K562 (cell line): ENCODE measurements around the gene SMG7. TPM values are rescaled to one million over a fixed set of nuclear protein-coding genes. Genes with fewer than 3 reads are reported as not detected.

ENCODE experiments used
- BDP1 ChIP-seq: IDR thresholded peaks from 3 replicates; pipeline ENCODE4 v1.6.1; 2011; ENCODE audit not compliant: insufficient read length, insufficient read depth
- E2F8 ChIP-seq: fragments of 450-650 bp; IDR thresholded peaks from 2 replicates; pipeline ENCODE4 v1.7.1; 2018; ENCODE audit warnings: mild to moderate bottlenecking, low read depth; ENCODE audit not compliant: partially characterized antibody
- HDAC1 ChIP-seq, 2 experiments: fragments of 450-650 bp; IDR thresholded peaks; 2 replicates each; pipeline ENCODE4 v1.6.1; 2016 to 2017; ENCODE audit warnings: inconsistent platforms in 1 of 2, mild to moderate bottlenecking in 1 of 2, moderate library complexity in 1 of 2
- HDAC2 ChIP-seq: fragments of 450-650 bp; IDR thresholded peaks from 2 replicates; pipeline ENCODE4 v1.6.1; 2016; ENCODE audit warnings: mild to moderate bottlenecking
- IRF2 ChIP-seq: sonication (generic); formaldehyde crosslinking; IDR thresholded peaks from 2 replicates; pipeline ENCODE4 v1.8.1; 2022; ENCODE audit warnings: mild to moderate bottlenecking, missing genetic modification reagents
- NONO ChIP-seq, 2 experiments: fragments of 200-400 bp in 1 of 2; fragments of 450-650 bp in 1 of 2; formaldehyde crosslinking in 1 of 2; IDR thresholded peaks; 2 replicates each; pipeline ENCODE4 v1.6.1; 2017; ENCODE audit warnings: low read depth in 2 of 2, mild to moderate bottlenecking in 2 of 2, moderate library complexity in 2 of 2, low read length in 1 of 2
- OTX1 ChIP-seq: fragments of 450-650 bp; formaldehyde crosslinking; IDR thresholded peaks from 2 replicates; pipeline ENCODE4 v1.4.0; 2022; ENCODE audit warnings: mild to moderate bottlenecking
- POLR2A ChIP-seq: fragments of 450-650 bp; conservative IDR thresholded peaks from 2 replicates; pipeline ENCODE4 v1.6.1; 2016
- SRSF9 ChIP-seq: fragments of 200-400 bp; formaldehyde crosslinking; IDR thresholded peaks from 2 replicates; pipeline ENCODE4 v1.6.1; 2017; ENCODE audit warnings: low read depth, low read length, borderline replicate concordance
- TBP ChIP-seq: optimal IDR thresholded peaks from 2 replicates; pipeline ENCODE3; 2011; ENCODE audit warnings: low read depth, low read length, improper control_type of control experiment
- ZNF280B ChIP-seq: fragments of 250-450 bp; sonication (Bioruptor Pico); IDR thresholded peaks from 2 replicates; pipeline ENCODE4 v1.5.1; 2021; ENCODE audit warnings: mild to moderate bottlenecking
- ZNF717 ChIP-seq: fragments of 250-450 bp; sonication (Bioruptor Pico); IDR thresholded peaks from 2 replicates; pipeline ENCODE4 v1.5.0; 2021
- polyA plus RNA-seq, 8 experiments: library from polyadenylated mRNA; depleted of rRNA in 4 of 8; stranded (reverse) in 5 of 8; unstranded in 3 of 8; fragments of >200 nt; fragmentation: Nextera tagmentation in 2 of 8; fragmentation: Illumina TruSeq in 1 of 8; extraction: Ambion mirVana in 2 of 8; extraction: Trizol in 1 of 8; gene quantifications; 2 replicates each; pipeline versions ENCODE4 v1.2.1 to v1.2.3, GENCODE V29; 2011 to 2014; ENCODE audit warnings: inconsistent platforms in 1 of 8, missing spikeins in 1 of 8
- total RNA-seq, 7 experiments: library from RNA; depleted of rRNA in 6 of 7; stranded (reverse); fragments of >200 nt in 6 of 7; fragmentation: Illumina TruSeq in 2 of 7; extraction: Trizol in 2 of 7; gene quantifications; 2 replicates each; pipeline versions ENCODE4 v1.2.1 to v1.2.3, GENCODE V29; 2011 to 2021; ENCODE audit warnings: low replicate concordance in 1 of 7
- TF ChIP-seq, protein P1 (sequence below): fragments of 450-650 bp; IDR thresholded peaks from 2 replicates; pipeline ENCODE4 v1.6.1; 2016; ENCODE audit warnings: mild to moderate bottlenecking, moderate library complexity

Gene SMG7
- total and polyA plus RNA-seq, 9 of the 15 experiments (the other 6 are each of a cell fraction or from before 2014, with no cell fraction given): 12.4 to 74.6 (median 29.0) TPM

- TF ChIP-seq, protein P1, sequence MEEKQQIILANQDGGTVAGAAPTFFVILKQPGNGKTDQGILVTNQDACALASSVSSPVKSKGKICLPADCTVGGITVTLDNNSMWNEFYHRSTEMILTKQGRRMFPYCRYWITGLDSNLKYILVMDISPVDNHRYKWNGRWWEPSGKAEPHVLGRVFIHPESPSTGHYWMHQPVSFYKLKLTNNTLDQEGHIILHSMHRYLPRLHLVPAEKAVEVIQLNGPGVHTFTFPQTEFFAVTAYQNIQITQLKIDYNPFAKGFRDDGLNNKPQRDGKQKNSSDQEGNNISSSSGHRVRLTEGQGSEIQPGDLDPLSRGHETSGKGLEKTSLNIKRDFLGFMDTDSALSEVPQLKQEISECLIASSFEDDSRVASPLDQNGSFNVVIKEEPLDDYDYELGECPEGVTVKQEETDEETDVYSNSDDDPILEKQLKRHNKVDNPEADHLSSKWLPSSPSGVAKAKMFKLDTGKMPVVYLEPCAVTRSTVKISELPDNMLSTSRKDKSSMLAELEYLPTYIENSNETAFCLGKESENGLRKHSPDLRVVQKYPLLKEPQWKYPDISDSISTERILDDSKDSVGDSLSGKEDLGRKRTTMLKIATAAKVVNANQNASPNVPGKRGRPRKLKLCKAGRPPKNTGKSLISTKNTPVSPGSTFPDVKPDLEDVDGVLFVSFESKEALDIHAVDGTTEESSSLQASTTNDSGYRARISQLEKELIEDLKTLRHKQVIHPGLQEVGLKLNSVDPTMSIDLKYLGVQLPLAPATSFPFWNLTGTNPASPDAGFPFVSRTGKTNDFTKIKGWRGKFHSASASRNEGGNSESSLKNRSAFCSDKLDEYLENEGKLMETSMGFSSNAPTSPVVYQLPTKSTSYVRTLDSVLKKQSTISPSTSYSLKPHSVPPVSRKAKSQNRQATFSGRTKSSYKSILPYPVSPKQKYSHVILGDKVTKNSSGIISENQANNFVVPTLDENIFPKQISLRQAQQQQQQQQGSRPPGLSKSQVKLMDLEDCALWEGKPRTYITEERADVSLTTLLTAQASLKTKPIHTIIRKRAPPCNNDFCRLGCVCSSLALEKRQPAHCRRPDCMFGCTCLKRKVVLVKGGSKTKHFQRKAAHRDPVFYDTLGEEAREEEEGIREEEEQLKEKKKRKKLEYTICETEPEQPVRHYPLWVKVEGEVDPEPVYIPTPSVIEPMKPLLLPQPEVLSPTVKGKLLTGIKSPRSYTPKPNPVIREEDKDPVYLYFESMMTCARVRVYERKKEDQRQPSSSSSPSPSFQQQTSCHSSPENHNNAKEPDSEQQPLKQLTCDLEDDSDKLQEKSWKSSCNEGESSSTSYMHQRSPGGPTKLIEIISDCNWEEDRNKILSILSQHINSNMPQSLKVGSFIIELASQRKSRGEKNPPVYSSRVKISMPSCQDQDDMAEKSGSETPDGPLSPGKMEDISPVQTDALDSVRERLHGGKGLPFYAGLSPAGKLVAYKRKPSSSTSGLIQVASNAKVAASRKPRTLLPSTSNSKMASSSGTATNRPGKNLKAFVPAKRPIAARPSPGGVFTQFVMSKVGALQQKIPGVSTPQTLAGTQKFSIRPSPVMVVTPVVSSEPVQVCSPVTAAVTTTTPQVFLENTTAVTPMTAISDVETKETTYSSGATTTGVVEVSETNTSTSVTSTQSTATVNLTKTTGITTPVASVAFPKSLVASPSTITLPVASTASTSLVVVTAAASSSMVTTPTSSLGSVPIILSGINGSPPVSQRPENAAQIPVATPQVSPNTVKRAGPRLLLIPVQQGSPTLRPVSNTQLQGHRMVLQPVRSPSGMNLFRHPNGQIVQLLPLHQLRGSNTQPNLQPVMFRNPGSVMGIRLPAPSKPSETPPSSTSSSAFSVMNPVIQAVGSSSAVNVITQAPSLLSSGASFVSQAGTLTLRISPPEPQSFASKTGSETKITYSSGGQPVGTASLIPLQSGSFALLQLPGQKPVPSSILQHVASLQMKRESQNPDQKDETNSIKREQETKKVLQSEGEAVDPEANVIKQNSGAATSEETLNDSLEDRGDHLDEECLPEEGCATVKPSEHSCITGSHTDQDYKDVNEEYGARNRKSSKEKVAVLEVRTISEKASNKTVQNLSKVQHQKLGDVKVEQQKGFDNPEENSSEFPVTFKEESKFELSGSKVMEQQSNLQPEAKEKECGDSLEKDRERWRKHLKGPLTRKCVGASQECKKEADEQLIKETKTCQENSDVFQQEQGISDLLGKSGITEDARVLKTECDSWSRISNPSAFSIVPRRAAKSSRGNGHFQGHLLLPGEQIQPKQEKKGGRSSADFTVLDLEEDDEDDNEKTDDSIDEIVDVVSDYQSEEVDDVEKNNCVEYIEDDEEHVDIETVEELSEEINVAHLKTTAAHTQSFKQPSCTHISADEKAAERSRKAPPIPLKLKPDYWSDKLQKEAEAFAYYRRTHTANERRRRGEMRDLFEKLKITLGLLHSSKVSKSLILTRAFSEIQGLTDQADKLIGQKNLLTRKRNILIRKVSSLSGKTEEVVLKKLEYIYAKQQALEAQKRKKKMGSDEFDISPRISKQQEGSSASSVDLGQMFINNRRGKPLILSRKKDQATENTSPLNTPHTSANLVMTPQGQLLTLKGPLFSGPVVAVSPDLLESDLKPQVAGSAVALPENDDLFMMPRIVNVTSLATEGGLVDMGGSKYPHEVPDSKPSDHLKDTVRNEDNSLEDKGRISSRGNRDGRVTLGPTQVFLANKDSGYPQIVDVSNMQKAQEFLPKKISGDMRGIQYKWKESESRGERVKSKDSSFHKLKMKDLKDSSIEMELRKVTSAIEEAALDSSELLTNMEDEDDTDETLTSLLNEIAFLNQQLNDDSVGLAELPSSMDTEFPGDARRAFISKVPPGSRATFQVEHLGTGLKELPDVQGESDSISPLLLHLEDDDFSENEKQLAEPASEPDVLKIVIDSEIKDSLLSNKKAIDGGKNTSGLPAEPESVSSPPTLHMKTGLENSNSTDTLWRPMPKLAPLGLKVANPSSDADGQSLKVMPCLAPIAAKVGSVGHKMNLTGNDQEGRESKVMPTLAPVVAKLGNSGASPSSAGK: peak; percentile 28
- no peak for TF ChIP-seq ZNF280B (CRISPR knock-in tag)
- no peak for TF ChIP-seq BDP1
- peak; percentile 98 for TF ChIP-seq E2F8
- TF ChIP-seq ZNF717 (CRISPR knock-in tag): no peak
- TF ChIP-seq IRF2 (CRISPR knock-in tag): no peak
- TF ChIP-seq HDAC1 (IDR thresholded peaks at IDR 0.05): peak; percentile 65 to 95; a peak in 2 of 4 replicates
- peak; percentile 87 for TF ChIP-seq HDAC2
- TF ChIP-seq NONO (IDR thresholded peaks at IDR 0.05; ENCODE audit: low read depth in 2 of 2, low read length in 1 of 2): peak in 1 of 2 experiments; percentile 42; a peak in 1 of 4 replicates
- TF ChIP-seq OTX1 (CRISPR knock-in tag): peak; percentile 99
- TF ChIP-seq TBP: peak; percentile 89
- TF ChIP-seq SRSF9: no peak
- TF ChIP-seq POLR2A: no peak; the same call in 1 of the 2 replicates
Measured at GRCh38 chr1:183471743-183472487, 384 bp upstream of the SMG7 start (continued).
